Endothelial cell of umbilical vein (primary cell): ENCODE data around the gene SEL1L2. TPM values are rescaled to one million over a fixed set of nuclear protein-coding genes. Genes with fewer than 3 reads are reported as not detected.

Experiments
- BruUV-seq: library from RNA; stranded (reverse); fragments of 400-500 nt; replicated peaks from 2 replicates; lab custom pipeline; 2021; lab: Mats Ljungman, UMichigan
- CTCF ChIA-PET: fragments of 300-600, 350-600 bp; sonication (Branson Sonifier 250); formaldehyde crosslinking; loops from one replicate; lab custom pipeline; 2021; ENCODE audit warnings: antibody characterized with exemption, inconsistent platforms; lab: Charles Lee
- POLR2A ChIA-PET: fragments of 300-600, 350-600 bp; sonication (Branson Sonifier 250); formaldehyde crosslinking; loops from one replicate; lab custom pipeline; 2021; ENCODE audit warnings: antibody characterized with exemption, inconsistent platforms; lab: Charles Lee
- DNase-seq: peaks from one replicate; pipeline ENCODE4 v3.0.0-alpha.2; 2011; ENCODE audit warnings: low read depth, low spot score
- FAIRE-seq: peaks from 2 replicates; lab custom pipeline; 2011; peaks lifted over from hg19 to GRCh38; lab: Jason Lieb, UNC
- H2AFZ ChIP-seq: 2 replicates; pipeline ENCODE4 v1.6.0; 2012; ENCODE audit warnings: low read depth, low read length, control low read depth, inconsistent platforms
- H3K27ac ChIP-seq: 2 replicates; pipeline ENCODE4 v1.5.1; 2011; ENCODE audit warnings: low read depth, mild to moderate bottlenecking, control low read depth, low read length, moderate library complexity; ENCODE audit not compliant: insufficient read depth
- H3K27me3 ChIP-seq, 2 experiments: 2 replicates each; pipeline versions ENCODE4 v1.6.0 to v1.6.1; 2011; ENCODE audit warnings: low read length in 2 of 2, mixed read lengths in 1 of 2; ENCODE audit not compliant: control insufficient read depth in 2 of 2, insufficient read depth in 2 of 2
- H3K36me3 ChIP-seq, 2 experiments: 2 replicates in 1 of 2; 3 replicates in 1 of 2; pipeline ENCODE4 v1.5.1; 2011; ENCODE audit warnings: low read length in 2 of 2, mild to moderate bottlenecking in 1 of 2, moderate library complexity in 1 of 2; ENCODE audit not compliant: control insufficient read depth in 2 of 2, insufficient read depth in 2 of 2; ENCODE audit errors: extremely low read depth in 1 of 2
- H3K4me1 ChIP-seq: 3 replicates; pipeline ENCODE4 v1.5.1; 2011; ENCODE audit warnings: mild to moderate bottlenecking, low read length; ENCODE audit not compliant: control insufficient read depth, insufficient read depth; ENCODE audit errors: extremely low read depth
- H3K4me2 ChIP-seq: 2 replicates; pipeline ENCODE4 v1.6.1; 2011; ENCODE audit warnings: low read length, control low read depth, mixed read lengths; ENCODE audit not compliant: insufficient read depth
- H3K4me3 ChIP-seq, 3 experiments: fragments of 200-600 bp in 1 of 3; sonication (generic), shearing (Covaris generic) in 1 of 3; replicated peaks in 1 of 3; 2 replicates each; pipeline ENCODE4 v1.5.1; 2011 to 2016; ENCODE audit warnings: control low read depth in 3 of 3, low read length in 3 of 3, mild to moderate bottlenecking in 2 of 3, inconsistent platforms in 1 of 3, low read depth in 1 of 3, moderate library complexity in 1 of 3; ENCODE audit not compliant: insufficient read depth in 1 of 3
- H3K79me2 ChIP-seq: 2 replicates; pipeline ENCODE4 v1.6.0; 2012; ENCODE audit warnings: low read length, inconsistent platforms; ENCODE audit not compliant: control insufficient read depth, insufficient read depth
- H3K9ac ChIP-seq: replicated peaks from 2 replicates; pipeline ENCODE3; 2011; ENCODE audit warnings: low read length, control low read depth; ENCODE audit not compliant: insufficient read depth; ENCODE audit errors: extremely low read depth
- H3K9me1 ChIP-seq: replicated peaks from 3 replicates; pipeline ENCODE4 v1.6.0; 2011; ENCODE audit warnings: mild to moderate bottlenecking, low read length; ENCODE audit not compliant: control insufficient read depth, insufficient read depth; ENCODE audit errors: extremely low read depth
- H3K9me3 ChIP-seq: replicated peaks from 2 replicates; pipeline ENCODE4 v1.5.1; 2012; ENCODE audit warnings: low read length, inconsistent platforms; ENCODE audit not compliant: control insufficient read depth, insufficient read depth
- H4K20me1 ChIP-seq: replicated peaks from 2 replicates; pipeline ENCODE3; 2011; ENCODE audit warnings: mild to moderate bottlenecking, low read length; ENCODE audit not compliant: control insufficient read depth, insufficient read depth; ENCODE audit errors: extremely low read depth
- EZH2 ChIP-seq: IDR thresholded peaks from 2 replicates; pipeline ENCODE4 v1.6.1; 2012; ENCODE audit warnings: borderline replicate concordance, low read depth, mild to moderate bottlenecking, moderate library complexity, low read length, inconsistent platforms; ENCODE audit not compliant: severe bottlenecking
- FOS ChIP-seq: IDR thresholded peaks from 2 replicates; pipeline ENCODE4 v1.6.1; 2011; ENCODE audit warnings: mild to moderate bottlenecking, low read length, moderate library complexity, borderline replicate concordance; ENCODE audit not compliant: insufficient read depth
- GATA2 ChIP-seq: IDR thresholded peaks from 2 replicates; pipeline ENCODE4 v1.7.0; 2011; ENCODE audit warnings: low read depth, mild to moderate bottlenecking, moderate library complexity, mixed read lengths, low read length; ENCODE audit not compliant: insufficient read length, insufficient read depth
- JUN ChIP-seq: IDR thresholded peaks from 2 replicates; pipeline ENCODE4 v1.6.1; 2011; ENCODE audit warnings: borderline replicate concordance, low read depth; ENCODE audit not compliant: insufficient read length, insufficient read depth
- MYC ChIP-seq: IDR thresholded peaks from one replicate; pipeline ENCODE4 v1.6.1; 2011; ENCODE audit warnings: mild to moderate bottlenecking, low read depth, low read length
- POLR2A ChIP-seq: IDR thresholded peaks from 2 replicates; pipeline ENCODE4 v1.6.1; 2012; ENCODE audit warnings: low read depth, mild to moderate bottlenecking, control low read depth, low read length
- POLR2AphosphoS5 ChIP-seq: IDR thresholded peaks from 2 replicates; pipeline ENCODE4 v1.6.1; 2012; ENCODE audit warnings: low read depth, mild to moderate bottlenecking, control low read depth, low read length, moderate library complexity; ENCODE audit not compliant: insufficient read depth
- dilution Hi-C: fragments of 300-500 bp; cut with MboI; formaldehyde crosslinking; loops from one replicate; pipeline ENCODE4 v1.15.0; 2019; ENCODE audit warnings: low sequenced_read_pairs; ENCODE audit not compliant: extremely low pct_ligation_motif_present
- intact Hi-C: fragments of 100-400 bp; cut with micrococcal nuclease; formaldehyde crosslinking; loops from one replicate; pipeline ENCODE4 v1.10.0; 2022
- polyA plus RNA-seq, 4 experiments: library from polyadenylated mRNA; depleted of rRNA in 3 of 4; stranded (reverse) in 3 of 4; unstranded in 1 of 4; fragments of >200 nt; gene quantifications; 2 replicates each; pipeline versions ENCODE4 v1.2.1 to v1.2.3, GENCODE V29; 2011 to 2012; ENCODE audit warnings: missing spikeins in 1 of 4
- total RNA-seq: library from RNA; stranded (reverse); gene quantifications from 2 replicates; pipeline ENCODE4 v1.2.3, GENCODE V29; 2021
- TF ChIP-seq, protein P1 (sequence below), 2 donors: IDR thresholded peaks; 1 replicate in 1 of 2; 2 replicates in 1 of 2; pipeline ENCODE4 v1.5.1; 2011; ENCODE audit warnings: low read length in 2 of 2, mild to moderate bottlenecking in 2 of 2, moderate library complexity in 2 of 2, control low read depth in 1 of 2, inconsistent platforms in 1 of 2, low read depth in 1 of 2; ENCODE audit not compliant: insufficient read depth in 1 of 2; ENCODE audit errors: extremely low read depth in 1 of 2
- TF ChIP-seq, protein P2 (sequence below): IDR thresholded peaks from 2 replicates; pipeline ENCODE4 v1.6.1; 2011; ENCODE audit not compliant: insufficient read depth, insufficient read length

SEL1L2 gene
- total and polyA plus RNA-seq, 2 donors (not counting 3 experiments of a cell fraction or from before 2014, with no cell fraction given), result not detected

DNA sequence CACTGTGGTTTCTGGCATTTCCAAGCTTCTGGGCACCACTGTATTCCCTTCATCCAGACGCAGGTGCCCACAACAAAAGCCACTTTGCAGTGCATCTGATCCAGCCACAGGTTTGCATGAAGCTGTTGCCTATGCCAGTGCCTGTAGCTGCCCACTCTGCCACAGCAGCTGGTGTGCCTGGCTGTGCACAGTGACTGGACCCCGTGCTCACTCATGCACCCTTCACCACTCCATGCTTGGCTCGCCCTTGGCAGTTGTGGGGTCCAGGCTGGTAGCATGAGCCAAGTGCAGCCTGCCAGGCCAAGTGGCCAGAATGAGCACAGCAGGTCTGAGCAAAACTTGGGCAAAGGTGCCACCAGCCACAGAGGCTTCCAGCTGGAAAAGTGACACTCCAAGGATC lies 42.7 kb downstream of the SEL1L2 start:
- Histone ChIP-seq H3K4me1 (no peaks in the 10 kb centered on the region), H3K9me3 (peaks cover 2% of the 10 kb centered on the region), H3K9ac (no peak overlapping the region), H3K36me3 (no peaks in the 10 kb centered on the region), H3K79me2 (no peaks in the 10 kb centered on the region), H3K27ac (no peak overlapping the region), H3K4me3 (no peak overlapping the region), H4K20me1 (no peaks in the 10 kb centered on the region), H2AFZ (no peak overlapping the region), H3K9me1 (no peaks in the 10 kb centered on the region), H3K27me3 (no peaks in the 10 kb centered on the region), H3K4me2 (no peak overlapping the region)
- ChIA-PET POLR2A (no interaction called here), CTCF (no interaction called here)
- BruUV-seq, result no TSS peak
- no peak for TF ChIP-seq JUN
- no peak for TF ChIP-seq GATA2
- TF ChIP-seq, protein P1, sequence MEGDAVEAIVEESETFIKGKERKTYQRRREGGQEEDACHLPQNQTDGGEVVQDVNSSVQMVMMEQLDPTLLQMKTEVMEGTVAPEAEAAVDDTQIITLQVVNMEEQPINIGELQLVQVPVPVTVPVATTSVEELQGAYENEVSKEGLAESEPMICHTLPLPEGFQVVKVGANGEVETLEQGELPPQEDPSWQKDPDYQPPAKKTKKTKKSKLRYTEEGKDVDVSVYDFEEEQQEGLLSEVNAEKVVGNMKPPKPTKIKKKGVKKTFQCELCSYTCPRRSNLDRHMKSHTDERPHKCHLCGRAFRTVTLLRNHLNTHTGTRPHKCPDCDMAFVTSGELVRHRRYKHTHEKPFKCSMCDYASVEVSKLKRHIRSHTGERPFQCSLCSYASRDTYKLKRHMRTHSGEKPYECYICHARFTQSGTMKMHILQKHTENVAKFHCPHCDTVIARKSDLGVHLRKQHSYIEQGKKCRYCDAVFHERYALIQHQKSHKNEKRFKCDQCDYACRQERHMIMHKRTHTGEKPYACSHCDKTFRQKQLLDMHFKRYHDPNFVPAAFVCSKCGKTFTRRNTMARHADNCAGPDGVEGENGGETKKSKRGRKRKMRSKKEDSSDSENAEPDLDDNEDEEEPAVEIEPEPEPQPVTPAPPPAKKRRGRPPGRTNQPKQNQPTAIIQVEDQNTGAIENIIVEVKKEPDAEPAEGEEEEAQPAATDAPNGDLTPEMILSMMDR (IDR thresholded peaks at IDR 0.05; ENCODE audit: extremely low read depth in 1 of 2, insufficient read depth in 1 of 2, low read depth in 1 of 2, low read length in 2 of 2), result no peak
- no peak for TF ChIP-seq POLR2AphosphoS5
- TF ChIP-seq FOS, result no peak
- TF ChIP-seq, protein P2, sequence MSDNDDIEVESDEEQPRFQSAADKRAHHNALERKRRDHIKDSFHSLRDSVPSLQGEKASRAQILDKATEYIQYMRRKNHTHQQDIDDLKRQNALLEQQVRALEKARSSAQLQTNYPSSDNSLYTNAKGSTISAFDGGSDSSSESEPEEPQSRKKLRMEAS, result no peak
- no peak for TF ChIP-seq MYC
- no peak for TF ChIP-seq EZH2
- TF ChIP-seq POLR2A, result no peak
- DNase-seq (no peak), FAIRE-seq (no peak)
- dilution Hi-C loops (no loop called here), intact Hi-C loops (no loop called here)
